GM12892 (cell line): ENCODE data around the gene KRT72.

Experiments used
- POLR2A ChIP-seq: IDR thresholded peaks from 2 replicates; pipeline ENCODE4 v1.6.1; 2011; ENCODE audit warnings: low read depth, low read length, control low read depth
- POLR2AphosphoS5 ChIP-seq: IDR thresholded peaks from 2 replicates; pipeline ENCODE4 v1.6.1; 2011; ENCODE audit warnings: low read depth, low read length, control low read depth

GRCh38 chr12:52628111-52628507 is 26.8 kb upstream of the KRT72 start:
- no peak for TF ChIP-seq POLR2A
- TF ChIP-seq POLR2AphosphoS5 = no peak
